Effector memory CD8-positive, alpha-beta T cell (primary cell): ENCODE results near the gene RCL1.

Experiments
- ATAC-seq: fragments of 150-1000 bp; cut with Tn5 transposase; replicated peaks from 2 replicates; pipeline ENCODE4 v1.10.0; 2021; ENCODE audit warnings: mild to moderate bottlenecking, moderate library complexity
- DNase-seq, 3 experiments: peaks; one replicate each; pipeline ENCODE4 v3.0.0; 2021
- H3K27ac Mint-ChIP-seq, 2 donors: one replicate each; pipeline ENCODE4 v1.8.0; 2022; ENCODE audit warnings: mild to moderate bottlenecking in 2 of 2, mixed read lengths in 2 of 2, moderate library complexity in 2 of 2
- H3K27me3 Mint-ChIP-seq, 2 donors: one replicate each; pipeline ENCODE4 v1.8.0; 2022; ENCODE audit warnings: mixed read lengths in 2 of 2
- H3K36me3 Mint-ChIP-seq: one replicate; pipeline ENCODE4 v1.8.0; 2022; ENCODE audit warnings: mild to moderate bottlenecking, moderate library complexity, mixed read lengths; ENCODE audit not compliant: insufficient read depth
- H3K4me1 Mint-ChIP-seq, 2 donors: one replicate each; pipeline ENCODE4 v1.8.0; 2022; ENCODE audit warnings: low read depth in 2 of 2, mixed read lengths in 2 of 2
- H3K4me3 Mint-ChIP-seq, 2 donors: one replicate each; pipeline ENCODE4 v1.8.0; 2022; ENCODE audit warnings: mild to moderate bottlenecking in 2 of 2, mixed read lengths in 2 of 2, moderate library complexity in 2 of 2
- H3K9me3 Mint-ChIP-seq, 2 donors: one replicate each; pipeline ENCODE4 v1.8.0; 2022; ENCODE audit warnings: mixed read lengths in 2 of 2

Gene RCL1

GRCh38 chr9:4844056-4844838, 51.5 kb downstream of the RCL1 start:
- Mint-ChIP-seq H3K4me3 (no peak overlapping the region), H3K9me3 (no peaks in the 10 kb centered on the region), H3K27me3 (no peaks in the 10 kb centered on the region), H3K36me3 (peaks cover 22% of the 10 kb centered on the region), H3K27ac (peak overlapping the region; percentile 29 to 33), H3K4me1 (peaks cover 0 to 6% of the 10 kb centered on the region in 2 donors)
- DNase-seq (no peak), ATAC-seq (no peak)

- ATAC-seq (no peak), DNase-seq (no peak)
- H3K27ac Mint-ChIP-seq: no peak overlapping the region
- H3K36me3 Mint-ChIP-seq: peaks cover 36% of the 10 kb centered on the region
- H3K9me3 Mint-ChIP-seq: no peaks in the 10 kb centered on the region
- no peaks in the 10 kb centered on the region for H3K27me3 Mint-ChIP-seq
- H3K4me1 Mint-ChIP-seq: peaks cover 4 to 12% of the 10 kb centered on the region in 2 donors
- no peak overlapping the region for H3K4me3 Mint-ChIP-seq
Observed at GRCh38 chr9:4849369-4849768, 56.6 kb downstream of the RCL1 start.

- DNase-seq (no peak), ATAC-seq (no peak)
- no peaks in the 10 kb centered on the region for H3K9me3 Mint-ChIP-seq
- H3K27me3 Mint-ChIP-seq: no peaks in the 10 kb centered on the region
- H3K4me1 Mint-ChIP-seq: peaks cover 6 to 12% of the 10 kb centered on the region in 2 donors
- H3K27ac Mint-ChIP-seq: peak overlapping the region; percentile 3 to 25
- H3K36me3 Mint-ChIP-seq: peaks cover 30% of the 10 kb centered on the region
- H3K4me3 Mint-ChIP-seq: peak overlapping the region in 1 of 2 donors; percentile 43
Observed at GRCh38 chr9:4850603-4851310, 58.0 kb downstream of the RCL1 start.

- DNase-seq (no peak), ATAC-seq (no peak)
- no peak overlapping the region for H3K27ac Mint-ChIP-seq
- H3K27me3 Mint-ChIP-seq: no peaks in the 10 kb centered on the region
- no peaks in the 10 kb centered on the region for H3K9me3 Mint-ChIP-seq
- peaks cover 32% of the 10 kb centered on the region for H3K36me3 Mint-ChIP-seq
- no peak overlapping the region for H3K4me3 Mint-ChIP-seq
- peaks cover 10 to 12% of the 10 kb centered on the region in 2 donors for H3K4me1 Mint-ChIP-seq
Observed at GRCh38 chr9:4852419-4852818, 59.7 kb downstream of the RCL1 start.

GRCh38 chr9:4854265-4854590, 61.5 kb downstream of the RCL1 start:
- Mint-ChIP-seq H3K27ac (no peak overlapping the region), H3K9me3 (no peaks in the 10 kb centered on the region), H3K4me3 (no peak overlapping the region), H3K4me1 (peaks cover 10 to 12% of the 10 kb centered on the region in 2 donors), H3K36me3 (peaks cover 37% of the 10 kb centered on the region), H3K27me3 (no peaks in the 10 kb centered on the region)
- no peak for ATAC-seq
- no peak for DNase-seq

GRCh38 chr9:4855841-4856240, 63.1 kb downstream of the RCL1 start:
- peaks cover 36% of the 10 kb centered on the region for H3K36me3 Mint-ChIP-seq
- ATAC-seq (no peak), DNase-seq (no peak)
- H3K27ac Mint-ChIP-seq: peak overlapping the region in 1 of 2 donors; percentile 10
- no peaks in the 10 kb centered on the region for H3K9me3 Mint-ChIP-seq
- H3K27me3 Mint-ChIP-seq: no peaks in the 10 kb centered on the region
- H3K4me3 Mint-ChIP-seq: no peak overlapping the region
- H3K4me1 Mint-ChIP-seq: peaks cover 4 to 9% of the 10 kb centered on the region in 2 donors

GRCh38 chr9:4857163-4857810, 64.5 kb downstream of the RCL1 start:
- Mint-ChIP-seq H3K4me3 (no peak overlapping the region), H3K4me1 (peaks cover 0 to 6% of the 10 kb centered on the region in 2 donors), H3K9me3 (no peaks in the 10 kb centered on the region), H3K27ac (no peak overlapping the region), H3K36me3 (peaks cover 25% of the 10 kb centered on the region), H3K27me3 (no peaks in the 10 kb centered on the region)
- no peak for DNase-seq
- no peak for ATAC-seq

GRCh38 chr9:4859035-4859434, 66.3 kb downstream of the RCL1 start:
- Mint-ChIP-seq H3K9me3 (no peaks in the 10 kb centered on the region), H3K36me3 (peaks cover 10% of the 10 kb centered on the region), H3K4me1 (peaks cover 0 to 6% of the 10 kb centered on the region in 2 donors), H3K27me3 (no peaks in the 10 kb centered on the region), H3K4me3 (no peak overlapping the region), H3K27ac (no peak overlapping the region)
- ATAC-seq (no peak), DNase-seq (no peak)

- no peaks in the 10 kb centered on the region for H3K27me3 Mint-ChIP-seq
- ATAC-seq (no peak), DNase-seq (no peak)
- no peak overlapping the region for H3K27ac Mint-ChIP-seq
- no peaks in the 10 kb centered on the region for H3K9me3 Mint-ChIP-seq
- no peak overlapping the region for H3K4me3 Mint-ChIP-seq
- H3K36me3 Mint-ChIP-seq: peaks cover 12% of the 10 kb centered on the region
- peaks cover 0 to 7% of the 10 kb centered on the region in 2 donors for H3K4me1 Mint-ChIP-seq
Observed at GRCh38 chr9:4860383-4860782, 67.6 kb downstream of the RCL1 start.

- no peak overlapping the region for H3K27ac Mint-ChIP-seq
- peaks cover 12% of the 10 kb centered on the region for H3K36me3 Mint-ChIP-seq
- H3K4me3 Mint-ChIP-seq: no peak overlapping the region
- ATAC-seq: no peak
- DNase-seq: no peak
- H3K9me3 Mint-ChIP-seq: no peaks in the 10 kb centered on the region
- no peaks in the 10 kb centered on the region for H3K27me3 Mint-ChIP-seq
- H3K4me1 Mint-ChIP-seq: peaks cover 0 to 7% of the 10 kb centered on the region in 2 donors
Observed at GRCh38 chr9:4861145-4861544, 68.4 kb downstream of the RCL1 start.

- Mint-ChIP-seq H3K27ac (no peak overlapping the region), H3K9me3 (no peaks in the 10 kb centered on the region), H3K4me3 (no peak overlapping the region), H3K4me1 (peaks cover 0 to 5% of the 10 kb centered on the region in 2 donors), H3K27me3 (no peaks in the 10 kb centered on the region), H3K36me3 (peaks cover 12% of the 10 kb centered on the region)
- ATAC-seq (no peak), DNase-seq (no peak)
Observed at GRCh38 chr9:4861736-4862451, 69.2 kb downstream of the RCL1 start.

- DNase-seq: no peak
- no peaks in the 10 kb centered on the region for H3K9me3 Mint-ChIP-seq
- ATAC-seq: no peak
- peaks cover 10% of the 10 kb centered on the region for H3K36me3 Mint-ChIP-seq
- H3K4me3 Mint-ChIP-seq: no peak overlapping the region
- H3K27me3 Mint-ChIP-seq: no peaks in the 10 kb centered on the region
- H3K27ac Mint-ChIP-seq: no peak overlapping the region
- H3K4me1 Mint-ChIP-seq: peaks cover 0 to 3% of the 10 kb centered on the region in 2 donors
Observed at GRCh38 chr9:4862506-4863250, 69.9 kb downstream of the RCL1 start.

- Mint-ChIP-seq H3K36me3 (peaks cover 4% of the 10 kb centered on the region), H3K4me1 (peaks cover 0 to 3% of the 10 kb centered on the region in 2 donors), H3K27me3 (no peaks in the 10 kb centered on the region), H3K27ac (no peak overlapping the region), H3K9me3 (no peaks in the 10 kb centered on the region), H3K4me3 (no peak overlapping the region)
- no peak for DNase-seq
- ATAC-seq: no peak
Observed at GRCh38 chr9:4864234-4864661, 71.5 kb downstream of the RCL1 start.
